Prostate gland (tissue), 2 donors: Measurements from ENCODE around the gene RBBP8NL. TPM values are rescaled to one million over a fixed set of nuclear protein-coding genes. Genes with fewer than 3 reads are reported as not detected.

Experiments used
- DNase-seq: peaks from one replicate; pipeline ENCODE4 v3.0.0-alpha.2; 2019; ENCODE audit warnings: low spot score
- H3K27ac ChIP-seq, 2 donors: fragments of 200-600 bp; sonication (generic); 2 replicates each; pipeline ENCODE4 v1.5.1; 2017 to 2019
- H3K27me3 ChIP-seq: fragments of 200-600 bp; sonication (generic); replicated peaks from 2 replicates; pipeline ENCODE4 v1.5.1; 2019; ENCODE audit not compliant: insufficient read depth
- H3K36me3 ChIP-seq, 2 donors: fragments of 200-600 bp; sonication (generic); 1 replicate in 1 of 2; 2 replicates in 1 of 2; pipeline versions ENCODE4 v1.5.1 to v1.8.1; 2017 to 2019
- H3K4me1 ChIP-seq: fragments of 200-600 bp; sonication (generic); replicated peaks from 2 replicates; pipeline ENCODE4 v1.5.1; 2019
- H3K4me3 ChIP-seq, 2 donors: fragments of 200-600 bp; sonication (generic); 2 replicates each; pipeline ENCODE4 v1.5.1; 2017 to 2019
- H3K9me3 ChIP-seq: fragments of 200-600 bp; sonication (generic); 2 replicates; pipeline ENCODE4 v1.5.1; 2017
- POLR2A ChIP-seq: fragments of 450-650 bp; IDR thresholded peaks from one replicate; pipeline ENCODE4 v1.6.1; 2016; ENCODE audit warnings: antibody characterized with exemption, mild to moderate bottlenecking
- POLR2AphosphoS5 ChIP-seq: sonication (generic); formaldehyde crosslinking; IDR thresholded peaks from one replicate; pipeline ENCODE4 v1.6.1; 2017; ENCODE audit warnings: antibody characterized with exemption
- WGBS: methylation state at CpG from one replicate; pipeline ENCODE4 v1.1.5; 2018; 5-methylcytosine and 5-hydroxymethylcytosine counted together
- intact Hi-C: fragments of 100-400 bp; cut with DNase I; formaldehyde crosslinking; loops from one replicate; pipeline ENCODE4 v1.14.2; 2022
- total RNA-seq, 2 donors: library from RNA; depleted of rRNA; stranded (reverse); fragments of >200 nt; gene quantifications; one replicate each; pipeline ENCODE4 v1.1.0, GENCODE V29; 2016
- TF ChIP-seq, protein P1 (sequence below), 4 experiments: fragments of 200-600 bp in 2 of 4; fragments of 450-650 bp in 2 of 4; sonication (generic) in 2 of 4; IDR thresholded peaks; 1 replicate in 3 of 4; 2 replicates in 1 of 4; pipeline ENCODE4 v1.5.1; 2016 to 2019; ENCODE audit warnings: antibody characterized with exemption in 4 of 4, mild to moderate bottlenecking in 2 of 4, moderate library complexity in 2 of 4

The RBBP8NL gene
- total RNA-seq, 2 donors from 2014 or later: 4.9 to 10.9 TPM

DNA sequence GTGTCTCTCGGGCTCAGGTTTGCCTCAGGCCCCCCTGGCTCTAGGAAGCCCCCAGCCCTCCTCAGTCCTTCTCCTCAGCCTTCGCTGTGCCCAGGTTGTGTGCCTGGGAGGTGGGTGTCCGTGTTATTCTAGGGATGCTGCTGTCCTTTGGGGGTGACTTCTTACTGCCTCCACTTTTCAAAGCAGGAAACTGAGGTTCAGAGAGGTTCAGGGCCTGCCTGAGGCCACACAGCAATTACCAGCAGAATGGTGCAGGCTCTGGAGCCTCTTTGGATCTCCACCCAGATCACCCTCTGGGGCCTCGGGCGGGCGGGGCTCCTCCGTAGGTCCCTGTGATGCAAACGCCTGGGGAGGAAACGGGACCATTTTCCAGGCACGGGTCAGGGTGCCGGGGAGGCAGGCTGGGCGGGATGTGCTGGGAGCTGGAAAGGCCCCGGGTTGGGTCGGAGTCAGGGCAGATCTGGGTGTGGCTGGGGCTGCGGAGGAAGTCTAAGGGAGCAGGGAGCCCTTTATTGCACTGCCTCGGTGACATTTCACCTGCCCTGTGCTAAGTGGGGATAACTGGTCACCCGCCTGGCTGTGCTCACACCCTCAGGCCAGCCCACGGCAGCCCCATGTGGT is 25.2 kb upstream of the RBBP8NL start:
- no peaks in the 10 kb centered on the region for H3K27me3 ChIP-seq
- DNase-seq: no peak
- no peak overlapping the region for H3K27ac ChIP-seq
- no peak overlapping the region for H3K4me3 ChIP-seq
- 71% methylated on average over 18 of the region's 18 CpGs for WGBS
- intact Hi-C loops: no loop called here
- H3K36me3 ChIP-seq: no peaks in the 10 kb centered on the region
- no peaks in the 10 kb centered on the region for H3K9me3 ChIP-seq
- no peaks in the 10 kb centered on the region for H3K4me1 ChIP-seq
- no peak for TF ChIP-seq POLR2AphosphoS5
- TF ChIP-seq, protein P1, sequence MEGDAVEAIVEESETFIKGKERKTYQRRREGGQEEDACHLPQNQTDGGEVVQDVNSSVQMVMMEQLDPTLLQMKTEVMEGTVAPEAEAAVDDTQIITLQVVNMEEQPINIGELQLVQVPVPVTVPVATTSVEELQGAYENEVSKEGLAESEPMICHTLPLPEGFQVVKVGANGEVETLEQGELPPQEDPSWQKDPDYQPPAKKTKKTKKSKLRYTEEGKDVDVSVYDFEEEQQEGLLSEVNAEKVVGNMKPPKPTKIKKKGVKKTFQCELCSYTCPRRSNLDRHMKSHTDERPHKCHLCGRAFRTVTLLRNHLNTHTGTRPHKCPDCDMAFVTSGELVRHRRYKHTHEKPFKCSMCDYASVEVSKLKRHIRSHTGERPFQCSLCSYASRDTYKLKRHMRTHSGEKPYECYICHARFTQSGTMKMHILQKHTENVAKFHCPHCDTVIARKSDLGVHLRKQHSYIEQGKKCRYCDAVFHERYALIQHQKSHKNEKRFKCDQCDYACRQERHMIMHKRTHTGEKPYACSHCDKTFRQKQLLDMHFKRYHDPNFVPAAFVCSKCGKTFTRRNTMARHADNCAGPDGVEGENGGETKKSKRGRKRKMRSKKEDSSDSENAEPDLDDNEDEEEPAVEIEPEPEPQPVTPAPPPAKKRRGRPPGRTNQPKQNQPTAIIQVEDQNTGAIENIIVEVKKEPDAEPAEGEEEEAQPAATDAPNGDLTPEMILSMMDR (IDR thresholded peaks at IDR 0.05): no peak
- TF ChIP-seq POLR2A: no peak

DNA sequence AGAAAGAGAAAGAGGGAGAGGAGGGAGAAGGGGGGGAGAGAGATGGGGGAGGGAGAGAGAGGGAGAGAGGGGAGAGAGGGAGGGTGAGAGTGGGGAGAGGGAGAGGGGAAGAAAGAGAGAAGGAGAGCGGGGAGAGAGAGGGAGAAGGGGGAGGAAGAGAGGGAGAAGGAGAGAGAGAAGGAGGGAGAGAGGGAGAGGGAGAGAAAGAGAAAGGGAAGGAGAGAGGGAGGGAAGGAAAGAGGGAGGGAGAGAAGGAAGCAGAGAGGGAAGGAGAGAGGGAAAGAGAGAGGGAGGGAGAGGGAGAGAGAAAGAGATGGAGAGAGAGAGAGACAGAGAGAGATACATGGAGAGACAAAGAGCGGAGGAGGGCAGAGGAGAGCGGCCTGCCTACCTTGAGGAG is 24.6 kb upstream of the RBBP8NL start:
- no peak overlapping the region for H3K4me3 ChIP-seq
- no peaks in the 10 kb centered on the region for H3K27me3 ChIP-seq
- intact Hi-C loops: no loop called here

DNA sequence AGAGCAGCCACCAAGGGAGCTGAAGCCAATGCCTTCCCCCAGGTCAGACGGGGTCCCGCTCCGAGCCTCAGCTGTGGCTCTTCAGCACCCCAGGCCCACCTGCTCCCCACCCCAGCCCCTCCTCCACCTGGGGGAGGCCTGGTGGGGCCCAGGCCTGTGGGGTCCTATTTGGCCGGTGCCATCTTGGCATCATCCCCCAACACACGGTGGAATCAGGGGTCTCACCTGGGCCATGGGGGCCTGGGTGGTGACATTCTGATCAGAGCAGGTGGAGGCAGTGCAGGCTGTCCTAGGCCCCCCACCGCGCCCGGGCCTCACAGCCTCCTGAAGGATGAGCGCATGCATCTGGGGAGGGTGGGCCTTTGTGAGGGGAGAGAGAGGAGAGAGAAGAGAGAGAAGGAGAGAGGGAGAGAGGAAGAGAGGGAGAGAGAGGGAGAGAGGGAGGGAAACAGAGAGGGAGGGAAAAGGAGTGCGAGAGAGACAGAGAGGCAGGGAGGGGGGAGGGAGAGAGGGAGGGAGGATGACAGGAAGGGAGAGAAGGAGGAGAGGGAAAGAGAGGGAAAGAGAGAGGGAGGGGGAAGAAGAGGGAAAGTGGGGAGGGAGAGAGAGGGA is 23.9 kb upstream of the RBBP8NL start:
- H3K4me1 ChIP-seq: no peaks in the 10 kb centered on the region
- no peak for DNase-seq

More for the DNA sequence above, 24.6 kb upstream of the RBBP8NL start:
- TF ChIP-seq POLR2AphosphoS5 (no peak), POLR2A (no peak)
- TF ChIP-seq, protein P1 (IDR thresholded peaks at IDR 0.05): no peak
- H3K27ac ChIP-seq: no peak overlapping the region
- no peaks in the 10 kb centered on the region for H3K4me1 ChIP-seq
- H3K9me3 ChIP-seq: no peaks in the 10 kb centered on the region
- DNase-seq: no peak
- no peaks in the 10 kb centered on the region for H3K36me3 ChIP-seq
- 88% methylated on average over 3 of the region's 3 CpGs for WGBS

DNA sequence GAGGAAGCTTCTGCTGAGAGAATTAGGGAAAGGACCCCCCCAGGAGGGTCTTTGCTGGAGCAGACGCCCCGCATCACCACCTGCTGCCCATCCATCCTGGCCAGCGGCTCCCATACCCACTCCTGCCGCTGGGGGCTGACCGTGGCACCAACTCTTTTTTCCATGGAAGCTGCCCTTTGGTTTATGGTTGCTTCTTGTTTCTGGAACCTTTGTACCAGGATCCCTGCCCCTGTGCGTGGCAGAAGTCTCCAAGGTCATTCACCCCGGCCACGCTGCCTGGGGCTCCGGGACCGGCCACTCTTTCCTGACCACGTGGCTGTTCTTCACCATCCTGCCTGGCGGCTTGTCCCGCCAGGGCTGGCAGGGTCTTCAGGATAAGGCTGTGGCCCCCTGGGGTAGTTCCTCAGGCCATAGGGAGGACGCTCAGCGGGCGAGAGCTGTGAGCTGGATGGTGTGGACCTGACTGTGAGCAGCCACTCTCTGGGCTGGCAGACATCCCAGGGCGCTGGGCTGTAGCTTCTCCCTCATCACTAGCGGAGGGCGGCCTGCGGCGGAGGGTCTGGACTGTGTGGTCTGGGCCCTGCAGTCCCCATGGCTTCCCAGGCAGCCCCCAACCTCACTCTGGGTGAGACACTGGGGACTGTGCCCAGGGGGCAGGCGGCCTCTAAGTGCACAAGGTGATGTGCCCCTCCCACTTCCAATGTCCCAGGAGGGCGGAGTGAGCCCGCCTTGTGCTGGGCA is 22.8 kb upstream of the RBBP8NL start:
- Histone ChIP-seq H3K27ac (no peak overlapping the region), H3K36me3 (no peaks in the 10 kb centered on the region), H3K4me3 (no peak overlapping the region), H3K4me1 (no peaks in the 10 kb centered on the region), H3K27me3 (no peaks in the 10 kb centered on the region), H3K9me3 (no peaks in the 10 kb centered on the region)
- TF ChIP-seq, protein P1 (IDR thresholded peaks at IDR 0.05): no peak
- TF ChIP-seq POLR2A (no peak), POLR2AphosphoS5 (no peak)
- intact Hi-C loops: no loop called here
- no peak for DNase-seq
- WGBS: 68% methylated on average over 18 of the region's 24 CpGs

More for the DNA sequence above, 23.9 kb upstream of the RBBP8NL start:
- intact Hi-C loops: no loop called here
- TF ChIP-seq POLR2A: no peak
- TF ChIP-seq, protein P1 (IDR thresholded peaks at IDR 0.05): no peak
- no peak for TF ChIP-seq POLR2AphosphoS5
- Histone ChIP-seq H3K27ac (no peak overlapping the region), H3K36me3 (no peaks in the 10 kb centered on the region), H3K27me3 (no peaks in the 10 kb centered on the region), H3K9me3 (no peaks in the 10 kb centered on the region), H3K4me3 (no peak overlapping the region)
- WGBS: 77% methylated on average over 10 of the region's 10 CpGs
